Neural progenitor cell (in vitro differentiated cells): ENCODE data around the gene SDHC. TPM values are rescaled to one million over a fixed set of nuclear protein-coding genes. Genes with fewer than 3 reads are reported as not detected.

Experiments used
- DNase-seq: peaks from one replicate; pipeline ENCODE4 v3.0.0-alpha.2; 2016; ENCODE audit warnings: low spot score
- H2AFZ ChIP-seq: fragments of 200-600 bp; sonication (generic); replicated peaks from 2 replicates; pipeline ENCODE4 v1.6.1; 2016; ENCODE audit warnings: antibody characterized with exemption
- H3F3A ChIP-seq: fragments of 200-600 bp; sonication (generic); 2 replicates; pipeline ENCODE4 v1.6.1; 2016; ENCODE audit warnings: antibody characterized with exemption, low read depth
- H3K27ac ChIP-seq: fragments of 200-600 bp; sonication (generic); 2 replicates; pipeline ENCODE4 v1.5.1; 2016; ENCODE audit warnings: mild to moderate bottlenecking
- H3K27me3 ChIP-seq: fragments of 200-600 bp; sonication (generic); 2 replicates; pipeline ENCODE4 v1.6.1; 2016; ENCODE audit warnings: mild to moderate bottlenecking, moderate library complexity
- H3K36me3 ChIP-seq: fragments of 200-600 bp; sonication (generic); 2 replicates; pipeline ENCODE4 v1.5.1; 2016
- H3K4me1 ChIP-seq: fragments of 200-600 bp; sonication (generic); 2 replicates; pipeline ENCODE4 v1.6.1; 2016; ENCODE audit warnings: mixed run types
- H3K4me2 ChIP-seq: fragments of 200-600 bp; sonication (generic); 2 replicates; pipeline ENCODE4 v1.6.1; 2016
- H3K4me3 ChIP-seq: fragments of 200-600 bp; sonication (generic); 2 replicates; pipeline ENCODE4 v1.5.1; 2016
- H3K79me2 ChIP-seq: fragments of 200-600 bp; sonication (generic); 2 replicates; pipeline ENCODE4 v1.6.1; 2016; ENCODE audit warnings: low read depth
- H3K9ac ChIP-seq: fragments of 200-600 bp; sonication (generic); 2 replicates; pipeline ENCODE4 v1.6.1; 2016
- H3K9me3 ChIP-seq: fragments of 200-600 bp; sonication (generic); 2 replicates; pipeline ENCODE4 v1.5.1; 2016; ENCODE audit warnings: low read depth
- H4K20me1 ChIP-seq: fragments of 200-600 bp; sonication (generic); 2 replicates; pipeline ENCODE4 v1.6.1; 2016; ENCODE audit warnings: low read depth
- H3K27ac Mint-ChIP-seq: 3 replicates; pipeline ENCODE4 v1.8.0; 2021; ENCODE audit warnings: mixed read lengths
- H3K27me3 Mint-ChIP-seq: 2 replicates; pipeline ENCODE4 v1.8.0; 2022; ENCODE audit warnings: low read depth, mild to moderate bottlenecking, inconsistent platforms, moderate library complexity, mixed read lengths; ENCODE audit not compliant: insufficient read depth
- H3K36me3 Mint-ChIP-seq: 3 replicates; pipeline ENCODE4 v1.8.0; 2021; ENCODE audit warnings: mixed read lengths
- H3K4me1 Mint-ChIP-seq: 3 replicates; pipeline ENCODE4 v1.8.0; 2021; ENCODE audit warnings: mixed read lengths
- H3K4me3 Mint-ChIP-seq: 3 replicates; pipeline ENCODE4 v1.8.0; 2021; ENCODE audit warnings: mild to moderate bottlenecking, moderate library complexity, mixed read lengths
- H3K9me3 Mint-ChIP-seq: 3 replicates; pipeline ENCODE4 v1.8.0; 2020; ENCODE audit warnings: mixed read lengths
- EZH2 ChIP-seq: fragments of 200-600 bp; sonication (generic); IDR thresholded peaks from 2 replicates; pipeline ENCODE4 v1.6.1; 2017; ENCODE audit warnings: antibody characterized with exemption, mild to moderate bottlenecking, moderate library complexity
- EZH2phosphoT487 ChIP-seq: fragments of 200-600 bp; sonication (generic); IDR thresholded peaks from 2 replicates; pipeline ENCODE4 v1.6.1; 2017; ENCODE audit warnings: antibody characterized with exemption
- total RNA-seq: library from RNA; depleted of rRNA; stranded (reverse); fragments of >200 nt; gene quantifications from 2 replicates; pipeline ENCODE4 v1.2.3, GENCODE V29; 2015; ENCODE audit warnings: low replicate concordance
- TF ChIP-seq, protein P1 (sequence below): fragments of 200-600 bp; sonication (generic); IDR thresholded peaks from 2 replicates; pipeline ENCODE4 v1.5.1; 2017; ENCODE audit warnings: antibody characterized with exemption, mild to moderate bottlenecking

SDHC gene
- total RNA-seq, 1 donor from 2014 or later: 61.2 TPM

DNA sequence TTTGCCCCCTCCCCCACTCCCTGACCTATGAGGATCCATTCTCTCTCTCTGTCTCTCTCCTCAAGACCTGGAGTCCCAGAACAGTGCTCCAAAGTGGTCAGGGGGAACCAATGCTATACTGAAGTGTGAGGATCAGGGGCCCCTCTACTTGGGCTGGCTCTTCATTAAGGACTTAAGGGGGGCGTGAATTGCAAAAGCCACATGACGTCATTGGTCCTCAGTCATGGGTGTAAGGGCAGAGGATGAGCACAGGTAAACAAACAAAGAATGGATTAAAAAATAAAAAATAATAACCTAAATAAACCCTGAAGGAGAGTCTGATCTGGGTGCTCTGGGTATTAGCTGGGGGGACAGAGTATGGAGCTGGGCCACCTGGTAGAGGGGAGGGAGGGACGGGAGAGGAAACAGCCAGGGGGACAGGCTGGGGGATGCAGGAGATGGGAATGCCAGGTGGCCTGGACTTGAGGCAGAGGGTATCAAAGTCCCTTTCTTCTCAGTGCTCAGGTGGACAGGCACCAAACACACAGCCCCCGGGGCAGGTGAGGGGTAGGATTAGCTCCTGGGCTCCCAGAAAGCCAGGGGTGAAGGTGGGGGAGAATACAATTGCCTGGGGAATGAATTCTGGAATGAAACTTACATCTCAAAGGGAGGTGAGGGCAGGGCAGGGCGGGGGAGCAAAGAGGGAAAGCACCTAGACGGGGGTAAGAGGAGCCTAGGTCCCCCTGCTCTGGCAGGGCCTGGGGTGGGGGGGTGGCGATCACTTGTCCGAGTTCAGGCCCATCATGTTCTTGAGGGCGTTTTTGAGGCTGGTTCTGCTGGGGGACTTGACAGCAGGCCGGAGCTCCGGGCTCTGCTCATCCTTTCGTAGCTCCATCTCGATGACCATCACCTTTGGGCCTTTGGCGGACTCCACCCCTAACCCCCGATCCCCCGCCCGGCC lies 9.0 kb upstream of the SDHC start:
- H3F3A ChIP-seq: peaks cover 20% of the 10 kb centered on the region
- H3K27me3 ChIP-seq: no peaks in the 10 kb centered on the region
- H3K4me1 ChIP-seq: peaks cover 19% of the 10 kb centered on the region
- H3K4me2 ChIP-seq: peak overlapping the region; percentile 94
- Mint-ChIP-seq H3K9me3 (no peaks in the 10 kb centered on the region), H3K27me3 (peaks cover 7% of the 10 kb centered on the region), H3K27ac (peak overlapping the region; percentile 85), H3K4me3 (peak overlapping the region; percentile 92), H3K36me3 (no peaks in the 10 kb centered on the region), H3K4me1 (peaks cover 12% of the 10 kb centered on the region)
- no peak overlapping the region for H3K27ac ChIP-seq
- DNase-seq: no peak
- H3K4me3 ChIP-seq: peak overlapping the region; percentile 69
- no peaks in the 10 kb centered on the region for H3K9me3 ChIP-seq
- peak overlapping the region; percentile 7 for H3K9ac ChIP-seq
- no peaks in the 10 kb centered on the region for H3K36me3 ChIP-seq
- H3K79me2 ChIP-seq: peaks cover 10% of the 10 kb centered on the region
- no peaks in the 10 kb centered on the region for H4K20me1 ChIP-seq
- peak overlapping the region; percentile 94 for H2AFZ ChIP-seq
- TF ChIP-seq, protein P1, sequence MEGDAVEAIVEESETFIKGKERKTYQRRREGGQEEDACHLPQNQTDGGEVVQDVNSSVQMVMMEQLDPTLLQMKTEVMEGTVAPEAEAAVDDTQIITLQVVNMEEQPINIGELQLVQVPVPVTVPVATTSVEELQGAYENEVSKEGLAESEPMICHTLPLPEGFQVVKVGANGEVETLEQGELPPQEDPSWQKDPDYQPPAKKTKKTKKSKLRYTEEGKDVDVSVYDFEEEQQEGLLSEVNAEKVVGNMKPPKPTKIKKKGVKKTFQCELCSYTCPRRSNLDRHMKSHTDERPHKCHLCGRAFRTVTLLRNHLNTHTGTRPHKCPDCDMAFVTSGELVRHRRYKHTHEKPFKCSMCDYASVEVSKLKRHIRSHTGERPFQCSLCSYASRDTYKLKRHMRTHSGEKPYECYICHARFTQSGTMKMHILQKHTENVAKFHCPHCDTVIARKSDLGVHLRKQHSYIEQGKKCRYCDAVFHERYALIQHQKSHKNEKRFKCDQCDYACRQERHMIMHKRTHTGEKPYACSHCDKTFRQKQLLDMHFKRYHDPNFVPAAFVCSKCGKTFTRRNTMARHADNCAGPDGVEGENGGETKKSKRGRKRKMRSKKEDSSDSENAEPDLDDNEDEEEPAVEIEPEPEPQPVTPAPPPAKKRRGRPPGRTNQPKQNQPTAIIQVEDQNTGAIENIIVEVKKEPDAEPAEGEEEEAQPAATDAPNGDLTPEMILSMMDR: no peak
- TF ChIP-seq EZH2phosphoT487 (no peak), EZH2 (no peak)

DNA sequence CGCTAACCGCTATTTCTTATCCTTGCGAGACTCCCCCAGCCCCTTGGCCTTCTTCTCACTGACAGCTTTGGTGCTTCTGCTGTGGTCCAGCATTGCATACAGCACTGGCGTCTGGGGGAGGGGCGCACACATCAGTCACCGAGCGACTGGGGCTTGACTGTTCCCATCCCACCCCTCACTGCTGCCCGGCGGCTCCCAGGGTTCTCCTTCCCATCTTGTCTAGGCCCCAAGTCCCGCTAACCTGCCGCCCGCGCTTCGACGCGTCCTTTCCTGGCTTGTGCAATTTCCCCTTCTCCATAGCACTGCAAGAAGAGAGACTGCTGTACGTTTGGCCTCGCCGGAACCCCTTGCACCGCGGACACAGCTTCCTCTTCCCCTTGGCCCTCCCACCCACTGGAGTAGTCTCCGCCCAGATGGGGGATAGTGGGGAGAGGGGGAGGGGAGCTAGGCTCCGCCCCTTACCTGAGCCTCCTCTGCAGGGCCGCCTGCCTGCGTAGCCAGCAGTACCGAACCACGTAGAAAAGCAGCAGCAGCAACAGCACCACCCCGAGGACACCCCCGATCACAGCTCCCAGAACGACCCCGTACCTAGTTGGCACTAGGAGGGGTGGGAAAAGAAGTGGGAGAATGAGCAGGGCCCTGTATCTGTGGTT lies 8.2 kb upstream of the SDHC start:
- peaks cover 12% of the 10 kb centered on the region for H3K4me1 Mint-ChIP-seq
- Histone ChIP-seq H3K9ac (peak overlapping the region; percentile 7), H3K27ac (no peak overlapping the region), H3K27me3 (no peaks in the 10 kb centered on the region), H3K9me3 (no peaks in the 10 kb centered on the region), H3K36me3 (no peaks in the 10 kb centered on the region), H3K4me3 (peak overlapping the region; percentile 69), H2AFZ (peak overlapping the region; percentile 94), H3K4me1 (peaks cover 22% of the 10 kb centered on the region), H3K4me2 (peak overlapping the region; percentile 94), H3F3A (peaks cover 20% of the 10 kb centered on the region), H4K20me1 (no peaks in the 10 kb centered on the region), H3K79me2 (peaks cover 10% of the 10 kb centered on the region)
- no peaks in the 10 kb centered on the region for H3K36me3 Mint-ChIP-seq
- TF ChIP-seq, protein P1: peak; percentile 65
- TF ChIP-seq EZH2phosphoT487: no peak
- TF ChIP-seq EZH2: peak; percentile 35
- H3K27ac Mint-ChIP-seq: peak overlapping the region; percentile 85
- H3K27me3 Mint-ChIP-seq: peaks cover 7% of the 10 kb centered on the region
- H3K4me3 Mint-ChIP-seq: peak overlapping the region; percentile 92
- no peaks in the 10 kb centered on the region for H3K9me3 Mint-ChIP-seq
- peak; percentile 93 for DNase-seq

DNA sequence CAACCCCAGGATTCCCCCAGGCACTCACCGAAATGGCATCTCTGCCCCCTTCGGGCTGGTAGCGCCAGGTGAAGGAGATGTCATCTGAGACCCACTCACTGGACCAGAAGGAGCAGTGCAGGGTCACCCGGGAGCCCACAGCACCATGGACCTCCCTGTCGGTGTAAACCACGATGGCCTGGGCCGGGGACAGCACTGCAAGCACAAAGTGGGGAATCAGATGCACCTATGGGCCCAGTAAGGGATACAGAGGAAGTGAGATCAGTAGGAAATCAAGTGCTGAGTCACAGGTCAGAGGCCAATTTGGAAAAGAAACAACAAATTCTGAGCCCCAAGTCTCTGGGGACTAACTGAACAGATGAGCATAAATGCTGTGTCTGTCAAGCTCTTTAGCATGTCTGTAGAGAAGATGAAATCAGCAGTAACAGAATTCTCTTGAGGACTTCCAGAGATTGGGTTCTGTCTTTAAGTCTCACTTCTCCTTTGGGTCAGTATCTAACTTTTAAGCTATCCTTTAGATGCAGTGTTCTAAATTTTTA lies 6.9 kb upstream of the SDHC start:
- no peaks in the 10 kb centered on the region for H3K27me3 ChIP-seq
- H3K4me3 ChIP-seq: no peak overlapping the region
- H3K4me1 Mint-ChIP-seq: peaks cover 12% of the 10 kb centered on the region
- TF ChIP-seq, protein P1: no peak
- TF ChIP-seq EZH2 (no peak), EZH2phosphoT487 (no peak)
- no peak overlapping the region for H3K27ac Mint-ChIP-seq
- H3K36me3 Mint-ChIP-seq: no peaks in the 10 kb centered on the region
- H3K4me2 ChIP-seq: no peak overlapping the region
- H3K27ac ChIP-seq: no peak overlapping the region
- no peaks in the 10 kb centered on the region for H3K9me3 ChIP-seq
- peaks cover 10% of the 10 kb centered on the region for H3K79me2 ChIP-seq
- H3F3A ChIP-seq: peaks cover 20% of the 10 kb centered on the region
- H3K9ac ChIP-seq: no peak overlapping the region
- DNase-seq: no peak
- H3K4me1 ChIP-seq: peaks cover 22% of the 10 kb centered on the region
- peak overlapping the region; percentile 39 for H3K4me3 Mint-ChIP-seq
- no peaks in the 10 kb centered on the region for H3K36me3 ChIP-seq
- H4K20me1 ChIP-seq: no peaks in the 10 kb centered on the region
- no peaks in the 10 kb centered on the region for H3K9me3 Mint-ChIP-seq
- no peak overlapping the region for H2AFZ ChIP-seq
- peaks cover 7% of the 10 kb centered on the region for H3K27me3 Mint-ChIP-seq
